Left lung (tissue), 10 donors: ENCODE measurements around the gene LRRC61. TPM values are rescaled to one million over a fixed set of nuclear protein-coding genes. Genes with fewer than 3 reads are reported as not detected.
"Not testable (repeated sequence)": the region's sequence is repeated elsewhere in the genome, so short reads cannot be mapped to it uniquely, and the experiment has no call there.

Experiments used
- ATAC-seq: fragments of 200-7000 bp; cut with Tn5 transposase; one replicate; pipeline ENCODE4 v1.9.1; 2020; ENCODE audit warnings: moderate library complexity
- DNase-seq, 4 donors: peaks; one replicate each; pipeline ENCODE4 v3.0.0-alpha.2; 2013 to 2020
- H3K27ac ChIP-seq, 2 donors: fragments of 200-600 bp; sonication (generic) in 1 of 2; one replicate each; pipeline versions ENCODE4 v1.5.0 to v1.8.0; 2020 to 2021
- H3K27me3 ChIP-seq, 2 donors: fragments of 200-600 bp; sonication (generic) in 1 of 2; one replicate each; pipeline versions ENCODE4 v1.5.0 to v1.8.0; 2020 to 2021
- H3K36me3 ChIP-seq, 2 donors: fragments of 200-600 bp; sonication (generic) in 1 of 2; one replicate each; pipeline versions ENCODE4 v1.5.0 to v1.8.0; 2020 to 2021
- H3K4me1 ChIP-seq, 2 donors: fragments of 200-600 bp; one replicate each; pipeline ENCODE4 v1.8.0; 2021
- H3K4me3 ChIP-seq, 2 donors: fragments of 200-600 bp; sonication (generic) in 1 of 2; one replicate each; pipeline versions ENCODE4 v1.5.0 to v1.8.0; 2020 to 2021; ENCODE audit warnings: mild to moderate bottlenecking in 1 of 2
- H3K9me3 ChIP-seq, 2 donors: fragments of 200-600 bp; sonication (generic) in 1 of 2; one replicate each; pipeline versions ENCODE4 v1.5.0 to v1.8.0; 2020 to 2021
- intact Hi-C, 2 donors: fragments of 100-400 bp; cut with DNase I; formaldehyde crosslinking; loops; one replicate each; pipeline versions ENCODE4 v1.11.2 to v1.14.2; 2022
- polyA plus RNA-seq, 6 donors: library from polyadenylated mRNA; unstranded; fragments of 120-200 nt; gene quantifications; one replicate each; pipeline ENCODE4 v1.2.1, GENCODE V29; 2013; ENCODE audit not compliant: insufficient read length in 6 of 6
- total RNA-seq, 2 donors: library from RNA; stranded (reverse); fragmentation: NEBNext Ultra II Directional; extraction: Animal tissue kit (Norgen Biotek cat#: 25700); gene quantifications; one replicate each; pipeline ENCODE4 v1.2.1, GENCODE V29; 2021
- TF ChIP-seq, protein P1 (sequence below), 2 donors: fragments of 200-600 bp; sonication (generic) in 1 of 2; IDR thresholded peaks; one replicate each; pipeline versions ENCODE4 v1.5.0 to v1.8.0; 2021; ENCODE audit warnings: antibody characterized with exemption in 2 of 2
- donor health status: DM: no; HTN: yes; CAD: no.
- donor health status: DM: no; HTN: no; CAD: no.

The LRRC61 gene
- total and polyA plus RNA-seq, 8 donors: 9.0 to 22.5 (median 19.3) TPM

DNA sequence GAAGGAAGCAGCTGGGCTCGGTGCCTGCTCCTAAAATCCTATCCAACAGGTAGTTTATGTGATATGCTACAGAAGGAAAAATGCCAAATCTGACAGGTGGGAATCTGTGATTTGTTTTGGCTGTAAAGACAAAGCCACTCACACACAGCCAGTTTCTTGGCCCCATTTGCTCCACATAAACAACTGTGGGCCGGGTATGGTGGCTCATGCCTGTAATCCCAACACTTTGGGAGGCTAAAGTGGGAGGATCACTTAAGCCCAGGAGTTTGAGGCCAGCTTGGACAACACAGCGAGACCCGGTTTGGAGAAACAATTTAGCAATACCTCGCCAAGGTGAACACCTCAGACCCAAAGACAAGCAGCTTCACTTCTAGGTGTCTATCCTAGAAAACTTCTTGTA is 16.8 kb upstream of the LRRC61 start:
- H3K9me3 ChIP-seq, H3K27me3 ChIP-seq, H3K27ac ChIP-seq, H3K36me3 ChIP-seq, ATAC-seq, DNase-seq, H3K4me3 ChIP-seq, intact Hi-C loops, H3K4me1 ChIP-seq: not testable (repeated sequence)

DNA sequence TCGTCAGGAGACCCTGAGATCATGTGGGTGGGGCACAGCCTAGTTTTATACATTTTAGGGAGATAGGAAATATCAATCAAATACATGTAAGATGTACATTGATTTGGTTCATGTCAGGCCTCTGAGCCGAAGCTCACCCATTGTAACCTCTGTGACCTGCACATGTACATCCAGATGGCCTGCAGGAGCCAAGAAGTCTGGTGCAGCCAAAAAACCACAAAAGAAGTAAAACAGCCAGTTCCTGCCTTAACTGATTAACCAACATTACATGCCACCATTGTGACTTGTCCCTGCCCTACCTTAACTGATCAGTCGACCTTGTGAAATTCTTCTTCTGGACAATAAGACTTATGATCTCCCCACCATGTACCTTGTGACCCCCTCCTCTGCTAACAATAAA is 16.0 kb upstream of the LRRC61 start:
- intact Hi-C loops: no loop called here
- no peaks in the 10 kb centered on the region for H3K9me3 ChIP-seq
- TF ChIP-seq, protein P1, sequence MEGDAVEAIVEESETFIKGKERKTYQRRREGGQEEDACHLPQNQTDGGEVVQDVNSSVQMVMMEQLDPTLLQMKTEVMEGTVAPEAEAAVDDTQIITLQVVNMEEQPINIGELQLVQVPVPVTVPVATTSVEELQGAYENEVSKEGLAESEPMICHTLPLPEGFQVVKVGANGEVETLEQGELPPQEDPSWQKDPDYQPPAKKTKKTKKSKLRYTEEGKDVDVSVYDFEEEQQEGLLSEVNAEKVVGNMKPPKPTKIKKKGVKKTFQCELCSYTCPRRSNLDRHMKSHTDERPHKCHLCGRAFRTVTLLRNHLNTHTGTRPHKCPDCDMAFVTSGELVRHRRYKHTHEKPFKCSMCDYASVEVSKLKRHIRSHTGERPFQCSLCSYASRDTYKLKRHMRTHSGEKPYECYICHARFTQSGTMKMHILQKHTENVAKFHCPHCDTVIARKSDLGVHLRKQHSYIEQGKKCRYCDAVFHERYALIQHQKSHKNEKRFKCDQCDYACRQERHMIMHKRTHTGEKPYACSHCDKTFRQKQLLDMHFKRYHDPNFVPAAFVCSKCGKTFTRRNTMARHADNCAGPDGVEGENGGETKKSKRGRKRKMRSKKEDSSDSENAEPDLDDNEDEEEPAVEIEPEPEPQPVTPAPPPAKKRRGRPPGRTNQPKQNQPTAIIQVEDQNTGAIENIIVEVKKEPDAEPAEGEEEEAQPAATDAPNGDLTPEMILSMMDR (IDR thresholded peaks at IDR 0.05): no peak
- no peak for DNase-seq
- no peak for ATAC-seq
- H3K27ac ChIP-seq: no peak overlapping the region
- H3K4me3 ChIP-seq: no peak overlapping the region
- peaks cover 3 to 7% of the 10 kb centered on the region in 2 donors for H3K4me1 ChIP-seq
- H3K36me3 ChIP-seq: no peaks in the 10 kb centered on the region
- no peaks in the 10 kb centered on the region for H3K27me3 ChIP-seq

DNA sequence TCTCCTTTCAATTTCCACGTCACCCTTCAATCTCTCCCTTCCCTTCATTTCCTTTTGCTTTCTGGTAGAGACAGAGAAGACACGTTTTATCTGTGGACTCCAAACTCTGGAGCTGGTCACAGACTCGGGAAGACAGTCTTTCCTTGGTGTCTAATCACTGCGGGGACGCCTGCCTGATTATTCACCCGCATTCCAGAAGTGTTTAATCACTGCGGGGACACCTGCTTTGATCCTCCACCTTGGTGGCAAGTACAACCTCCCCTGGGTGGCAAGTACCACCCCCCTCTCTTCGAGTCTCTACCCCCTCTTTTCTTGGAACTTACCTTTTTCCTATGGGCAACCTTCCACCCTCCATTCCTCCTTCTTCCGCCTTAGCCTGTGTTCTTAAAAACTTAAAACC is 15.3 kb upstream of the LRRC61 start:
- TF ChIP-seq, protein P1 (IDR thresholded peaks at IDR 0.05): no peak
- H3K27me3 ChIP-seq: no peaks in the 10 kb centered on the region
- H3K9me3 ChIP-seq: no peaks in the 10 kb centered on the region
- H3K4me3 ChIP-seq: no peak overlapping the region
- H3K27ac ChIP-seq: peak overlapping the region; percentile 23 to 39
- peak; percentile 41 for ATAC-seq
- H3K4me1 ChIP-seq: peaks cover 3 to 7% of the 10 kb centered on the region in 2 donors
- DNase-seq: no peak
- intact Hi-C loops: no loop called here
- no peaks in the 10 kb centered on the region for H3K36me3 ChIP-seq

DNA sequence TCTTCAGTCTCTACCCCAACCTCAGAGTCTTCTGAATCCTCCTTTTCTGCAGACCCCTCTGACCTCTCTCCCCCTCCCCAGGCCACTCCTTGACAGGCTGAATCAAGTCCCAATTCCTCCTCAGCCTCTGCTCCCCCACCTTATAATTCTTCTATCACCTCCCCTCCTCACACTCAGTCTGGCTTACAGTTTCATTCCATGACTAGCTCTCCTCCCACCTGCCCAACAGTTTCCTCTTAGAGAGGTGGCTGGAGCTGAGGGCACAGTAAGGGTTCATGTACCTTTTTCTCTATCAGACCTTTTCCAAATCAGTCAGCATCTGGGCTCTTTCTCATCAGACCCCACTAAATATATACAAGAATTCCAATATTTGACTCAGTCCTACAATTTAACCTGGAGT is 14.6 kb upstream of the LRRC61 start:
- TF ChIP-seq, protein P1 (IDR thresholded peaks at IDR 0.05): no peak
- no peaks in the 10 kb centered on the region for H3K36me3 ChIP-seq
- H3K27ac ChIP-seq: peak overlapping the region in 1 of 2 donors; percentile 39
- DNase-seq: no peak
- intact Hi-C loops: no loop called here
- H3K4me1 ChIP-seq: peaks cover 3 to 7% of the 10 kb centered on the region in 2 donors
- ATAC-seq: no peak
- H3K4me3 ChIP-seq: peak overlapping the region in 1 of 2 donors; percentile 14
- H3K27me3 ChIP-seq: no peaks in the 10 kb centered on the region
- H3K9me3 ChIP-seq: no peaks in the 10 kb centered on the region

DNA sequence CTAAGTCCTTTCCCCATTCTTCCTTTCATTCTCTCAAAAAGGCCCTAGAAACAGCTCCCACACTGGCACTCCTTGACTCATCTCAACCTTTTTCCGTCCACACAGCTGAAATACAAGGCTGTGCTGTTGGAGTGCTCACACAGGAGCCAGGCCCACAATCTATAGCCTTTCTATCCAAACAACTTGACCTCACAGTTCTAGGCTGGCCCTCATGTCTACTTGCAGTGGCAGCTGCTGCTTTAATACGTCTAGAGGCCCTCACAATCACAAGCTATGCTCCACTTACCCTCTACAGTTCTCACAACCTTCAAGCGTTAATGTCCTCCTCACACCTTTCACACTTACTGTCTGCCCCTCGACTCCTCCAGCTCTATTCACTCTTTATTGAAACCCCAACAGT is 12.0 kb upstream of the LRRC61 start:
- Histone ChIP-seq H3K9me3 (no peaks in the 10 kb centered on the region), H3K4me1 (no peaks in the 10 kb centered on the region), H3K4me3 (no peak overlapping the region), H3K27ac (no peak overlapping the region), H3K27me3 (no peaks in the 10 kb centered on the region), H3K36me3 (no peaks in the 10 kb centered on the region)
- TF ChIP-seq, protein P1 (IDR thresholded peaks at IDR 0.05): no peak
- ATAC-seq (no peak), DNase-seq (no peak)
- intact Hi-C loops: no loop called here

DNA sequence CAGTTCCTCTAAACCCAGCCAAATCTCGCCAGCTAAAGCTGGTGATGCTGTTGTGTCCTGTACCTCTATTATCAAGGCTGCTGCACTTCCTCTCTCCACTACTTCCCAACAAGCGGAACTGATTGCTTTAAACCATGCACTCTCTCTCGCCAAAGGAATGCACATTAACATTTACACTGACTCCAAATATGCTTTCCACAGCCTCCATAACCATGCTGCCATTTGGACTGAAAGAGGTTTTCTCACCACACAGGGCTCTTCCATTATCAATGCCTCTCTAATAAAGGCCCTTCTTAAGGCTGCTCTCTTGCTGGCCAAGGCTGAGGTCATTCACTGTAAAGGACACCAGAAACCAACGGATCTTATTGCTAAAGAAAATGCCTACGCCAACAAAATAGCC is 11.4 kb upstream of the LRRC61 start:
- TF ChIP-seq, protein P1 (IDR thresholded peaks at IDR 0.05): no peak
- Histone ChIP-seq H3K4me1 (no peaks in the 10 kb centered on the region), H3K27ac (no peak overlapping the region), H3K9me3 (no peaks in the 10 kb centered on the region), H3K36me3 (no peaks in the 10 kb centered on the region), H3K4me3 (no peak overlapping the region), H3K27me3 (no peaks in the 10 kb centered on the region)
- no peak for DNase-seq
- ATAC-seq: no peak
- intact Hi-C loops: no loop called here

DNA sequence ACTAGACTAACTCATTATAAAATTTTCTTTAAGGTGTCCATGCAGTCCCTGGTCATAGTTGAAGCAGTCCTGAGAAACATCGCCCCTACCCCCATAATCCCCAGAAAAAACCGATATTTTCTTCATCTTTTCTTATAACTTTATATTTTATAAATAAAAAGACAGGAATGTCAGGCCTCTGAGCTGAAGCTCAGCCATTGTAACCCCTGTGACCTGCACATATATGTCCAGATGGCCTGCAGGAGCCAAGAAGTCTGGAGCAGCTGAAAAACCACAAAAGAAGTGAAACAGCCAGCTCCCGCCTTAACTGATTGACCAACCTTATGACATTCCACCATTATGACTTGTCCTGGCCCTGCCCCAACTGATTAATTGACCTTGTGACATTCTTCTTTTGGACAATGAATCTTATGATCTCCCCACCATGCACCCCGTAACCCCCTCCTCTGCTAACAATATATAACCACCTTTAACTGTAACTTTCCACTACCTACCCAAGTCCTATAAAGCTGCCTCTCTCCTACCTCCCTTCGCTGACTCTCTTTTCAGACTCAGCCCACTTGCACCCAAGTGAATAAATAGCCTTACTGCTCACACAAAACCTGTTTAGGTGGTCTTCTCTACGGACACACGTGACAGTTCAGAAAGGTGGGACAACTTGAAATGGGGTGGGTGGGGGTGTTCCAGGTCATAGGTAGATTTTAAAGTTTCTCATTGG is 10.3 kb upstream of the LRRC61 start:
- H3K27me3 ChIP-seq, H3K4me1 ChIP-seq, H3K36me3 ChIP-seq, H3K4me3 ChIP-seq, H3K27ac ChIP-seq, intact Hi-C loops, ATAC-seq, DNase-seq, H3K9me3 ChIP-seq: not testable (repeated sequence)
